GM19455 (cell line): ENCODE results near the gene TMTC1.

Source experiments
- ATAC-seq: cut with Tn5 transposase; IDR thresholded peaks from one replicate; pipeline ENCODE4 v1.9.1; 2021; ENCODE audit not compliant: unreplicated experiment

Gene TMTC1

GRCh38 chr12:29547151-29547632, 236.6 kb downstream of the TMTC1 start:
- no peak for ATAC-seq

GRCh38 chr12:29546000-29546399, 237.7 kb downstream of the TMTC1 start:
- no peak for ATAC-seq

- ATAC-seq = peak; percentile 65
Measured at GRCh38 chr12:29545102-29545467, 238.7 kb downstream of the TMTC1 start.

- no peak for ATAC-seq
Measured at GRCh38 chr12:29544428-29545101, 239.2 kb downstream of the TMTC1 start.

- no peak for ATAC-seq
Measured at GRCh38 chr12:29543036-29543435, 240.7 kb downstream of the TMTC1 start.

GRCh38 chr12:29537298-29537697, 246.4 kb downstream of the TMTC1 start:
- no peak for ATAC-seq

- ATAC-seq = no peak
Measured at GRCh38 chr12:29534935-29535334, 248.8 kb downstream of the TMTC1 start.

GRCh38 chr12:29533815-29534489, 249.8 kb downstream of the TMTC1 start:
- no peak for ATAC-seq

- ATAC-seq = no peak
Measured at GRCh38 chr12:29531471-29531870, 252.3 kb downstream of the TMTC1 start.

GRCh38 chr12:29530436-29530835, 253.3 kb downstream of the TMTC1 start:
- no peak for ATAC-seq

GRCh38 chr12:29528161-29528560, 255.6 kb downstream of the TMTC1 start:
- no peak for ATAC-seq

GRCh38 chr12:29521951-29522350, 261.8 kb downstream of the TMTC1 start:
- ATAC-seq = no peak

GRCh38 chr12:29519585-29520182, 264.1 kb downstream of the TMTC1 start:
- ATAC-seq = no peak

- no peak for ATAC-seq
Measured at GRCh38 chr12:29518407-29518806, 265.3 kb downstream of the TMTC1 start.

GRCh38 chr12:29517264-29517663, 266.5 kb downstream of the TMTC1 start:
- no peak for ATAC-seq

- ATAC-seq = no peak
Measured at GRCh38 chr12:29516431-29516875, 267.3 kb downstream of the TMTC1 start.

GRCh38 chr12:29510591-29511185, 273.1 kb downstream of the TMTC1 start:
- no peak for ATAC-seq

- no peak for ATAC-seq
Measured at GRCh38 chr12:29509503-29509902, 274.2 kb downstream of the TMTC1 start.

- ATAC-seq = no peak
Measured at GRCh38 chr12:29508949-29509348, 274.8 kb downstream of the TMTC1 start.

GRCh38 chr12:29505122-29505521, 278.6 kb downstream of the TMTC1 start:
- no peak for ATAC-seq

- no peak for ATAC-seq
Measured at GRCh38 chr12:29503283-29503682, 280.5 kb downstream of the TMTC1 start.

GRCh38 chr12:29499235-29499634, 284.5 kb downstream of the TMTC1 start:
- ATAC-seq = no peak
